Measurements from ENCODE around the gene ZNF358. TPM values are rescaled to one million over a fixed set of nuclear protein-coding genes. Genes with fewer than 3 reads are reported as not detected.
A peak's percentile ranks its signal among the peaks of the same experiment; 100 is the strongest.

Gene ZNF358
- total and polyA plus RNA-seq, 2 of the 13 experiments (the other 11 are each of a cell fraction or from before 2014, with no cell fraction given) = 9.1 to 37.0 TPM

DNA sequence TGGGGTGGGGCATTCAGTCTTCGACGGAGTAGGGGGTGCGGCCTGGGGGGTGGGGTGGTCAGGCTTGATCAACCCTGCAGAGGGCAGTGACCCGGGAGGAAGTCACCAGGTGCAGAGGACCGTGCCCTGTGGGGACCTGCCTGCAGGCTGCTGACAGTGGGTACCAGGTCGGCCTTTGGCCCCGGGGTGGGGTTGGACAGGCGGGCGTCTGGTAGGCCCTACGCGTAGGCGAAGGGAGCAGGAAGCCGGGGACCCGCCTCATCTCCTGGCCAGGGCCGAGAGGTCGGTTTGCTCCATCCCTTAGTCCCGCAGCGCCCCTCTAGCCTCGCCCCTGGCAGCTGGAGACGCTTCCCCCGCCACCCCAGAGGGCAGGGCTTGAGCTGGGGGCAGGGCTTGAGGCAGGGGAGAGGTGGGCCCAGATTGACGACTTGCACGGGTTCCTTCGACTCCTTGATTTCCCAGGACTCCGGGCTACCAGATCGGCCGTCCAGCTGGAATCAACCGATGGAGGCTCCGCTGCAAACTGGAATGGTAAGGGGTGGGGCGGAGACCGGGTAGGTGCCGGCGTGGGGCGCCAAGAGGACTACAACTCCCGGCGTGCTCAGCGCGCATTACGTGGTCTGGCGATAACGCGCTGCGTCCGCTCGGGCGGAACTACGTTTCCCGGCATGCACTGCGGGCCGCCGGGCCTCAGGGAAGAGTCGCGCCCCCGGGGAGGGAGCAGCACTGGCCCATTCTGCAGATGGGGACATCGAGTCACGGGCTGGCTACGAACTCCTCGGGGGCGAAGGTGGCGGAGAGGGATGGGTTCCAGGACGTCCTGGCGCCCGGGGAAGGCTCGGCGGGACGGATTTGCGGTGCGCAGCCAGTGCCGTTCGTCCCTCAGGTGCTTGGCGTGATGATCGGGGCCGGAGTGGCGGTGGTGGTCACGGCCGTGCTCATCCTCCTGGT lies 19.4 kb downstream of the ZNF358 start, which contains the start of gene PNPLA6 (continued):
- TF ChIP-seq FOSL1 (CRISPR knock-in tag; IDR thresholded peaks at IDR 0.05; ENCODE audit: borderline replicate concordance) (no peak), PHB2 (IDR thresholded peaks at IDR 0.05; ENCODE audit: partially characterized antibody) (no peak), ATM (IDR thresholded peaks at IDR 0.05; ENCODE audit: borderline replicate concordance) (no peak), ZNF781 (CRISPR knock-in tag; IDR thresholded peaks at IDR 0.05; ENCODE audit: borderline replicate concordance, not compliant biosample characterization) (no peak), NONO (IDR thresholded peaks at IDR 0.05) (no peak), NONO (CRISPR knock-in tag; conservative IDR thresholded peaks at IDR 0.05) (peak; percentile 48; the same call in 1 of the 2 replicates), FLYWCH1 (CRISPR knock-in tag; IDR thresholded peaks at IDR 0.05) (no peak), JUND (CRISPR knock-in tag; IDR thresholded peaks at IDR 0.05) (peak; percentile 68), ZNF598 (CRISPR knock-in tag; IDR thresholded peaks at IDR 0.05; ENCODE audit: borderline replicate concordance) (peak; percentile 40; the same call in 1 of the 2 replicates), ZNF441 (CRISPR knock-in tag; IDR thresholded peaks at IDR 0.05; ENCODE audit: borderline replicate concordance) (peak; percentile 20; the same call in 1 of the 2 replicates), ZNF746 (CRISPR knock-in tag; IDR thresholded peaks at IDR 0.05) (0 out of 2 replicates have a peak, but pooled peaks have one; percentile 35), ZBTB33 (CRISPR knock-in tag; IDR thresholded peaks at IDR 0.05) (peak; percentile 72), CAMTA2 (CRISPR knock-in tag; IDR thresholded peaks at IDR 0.05; ENCODE audit: borderline replicate concordance) (no peak), ZC3H13 (CRISPR knock-in tag; IDR thresholded peaks at IDR 0.05) (no peak), HOXA3 (CRISPR knock-in tag; IDR thresholded peaks at IDR 0.05) (peak; percentile 95), SNAI1 (CRISPR knock-in tag; IDR thresholded peaks at IDR 0.05; ENCODE audit: borderline replicate concordance) (no peak), PHF21A (CRISPR knock-in tag; IDR thresholded peaks at IDR 0.05) (no peak), ZKSCAN1 (IDR thresholded peaks at IDR 0.05; ENCODE audit: low read length) (no peak), XBP1 (CRISPR knock-in tag; IDR thresholded peaks at IDR 0.05) (no peak), ZFP36L1 (CRISPR knock-in tag; IDR thresholded peaks at IDR 0.05) (no peak), ISX (CRISPR knock-in tag; conservative IDR thresholded peaks at IDR 0.05) (no peak), AKAP8 (CRISPR knock-in tag; IDR thresholded peaks at IDR 0.05) (peak; percentile 94), BORCS8-MEF2B (CRISPR knock-in tag; IDR thresholded peaks at IDR 0.05) (no peak), IKZF4 (CRISPR knock-in tag; IDR thresholded peaks at IDR 0.05; ENCODE audit: borderline replicate concordance, low read depth, not compliant biosample characterization) (no peak), SNAPC2 (CRISPR knock-in tag; IDR thresholded peaks at IDR 0.05) (no peak), ZNF446 (CRISPR knock-in tag; IDR thresholded peaks at IDR 0.05) (no peak), THRA (CRISPR knock-in tag; IDR thresholded peaks at IDR 0.05; ENCODE audit: borderline replicate concordance) (0 out of 2 replicates have a peak, but pooled peaks have one; percentile 55), PHF8 (CRISPR knock-in tag; IDR thresholded peaks at IDR 0.05) (peak; percentile 80), ZNF839 (CRISPR knock-in tag; IDR thresholded peaks at IDR 0.05; ENCODE audit: borderline replicate concordance) (no peak; the same call in 1 of the 2 replicates)

Measured in HepG2 (cell line).